IPS-15b (cell line): ENCODE measurements around the gene CFAP100.

Experiments
- H3K27me3 ChIP-seq: one replicate; pipeline ENCODE4 v1.6.1; 2013; ENCODE audit warnings: low read length; ENCODE audit not compliant: control insufficient read depth, insufficient read depth
- H3K36me3 ChIP-seq: one replicate; pipeline ENCODE4 v1.6.1; 2013; ENCODE audit warnings: low read length; ENCODE audit not compliant: control insufficient read depth, insufficient read depth
- H3K4me1 ChIP-seq: one replicate; pipeline ENCODE4 v1.6.1; 2013; ENCODE audit warnings: mild to moderate bottlenecking, low read length; ENCODE audit not compliant: control insufficient read depth, insufficient read depth
- H3K4me3 ChIP-seq: one replicate; pipeline ENCODE4 v1.5.1; 2013; ENCODE audit warnings: low read depth, low read length
- H3K9ac ChIP-seq: one replicate; pipeline ENCODE4 v1.6.1; 2013; ENCODE audit warnings: low read depth, mild to moderate bottlenecking, low read length
- H3K9me3 ChIP-seq: one replicate; pipeline ENCODE4 v1.6.1; 2013; ENCODE audit warnings: mild to moderate bottlenecking, low read length; ENCODE audit not compliant: control insufficient read depth, insufficient read depth

The CFAP100 gene

GRCh38 chr3:126399756-126400155 is 5.0 kb downstream of the CFAP100 start:
- H3K9ac ChIP-seq, result no peak overlapping the region
- no peaks in the 10 kb centered on the region for H3K9me3 ChIP-seq
- H3K36me3 ChIP-seq, result no peaks in the 10 kb centered on the region
- H3K4me3 ChIP-seq, result no peak overlapping the region
- peaks cover 12% of the 10 kb centered on the region for H3K27me3 ChIP-seq
- H3K4me1 ChIP-seq, result no peaks in the 10 kb centered on the region

GRCh38 chr3:126401611-126402160 is 7.0 kb downstream of the CFAP100 start:
- Histone ChIP-seq H3K9ac (no peak overlapping the region), H3K4me1 (no peaks in the 10 kb centered on the region), H3K36me3 (no peaks in the 10 kb centered on the region), H3K27me3 (no peaks in the 10 kb centered on the region), H3K4me3 (no peak overlapping the region), H3K9me3 (no peaks in the 10 kb centered on the region)

DNA sequence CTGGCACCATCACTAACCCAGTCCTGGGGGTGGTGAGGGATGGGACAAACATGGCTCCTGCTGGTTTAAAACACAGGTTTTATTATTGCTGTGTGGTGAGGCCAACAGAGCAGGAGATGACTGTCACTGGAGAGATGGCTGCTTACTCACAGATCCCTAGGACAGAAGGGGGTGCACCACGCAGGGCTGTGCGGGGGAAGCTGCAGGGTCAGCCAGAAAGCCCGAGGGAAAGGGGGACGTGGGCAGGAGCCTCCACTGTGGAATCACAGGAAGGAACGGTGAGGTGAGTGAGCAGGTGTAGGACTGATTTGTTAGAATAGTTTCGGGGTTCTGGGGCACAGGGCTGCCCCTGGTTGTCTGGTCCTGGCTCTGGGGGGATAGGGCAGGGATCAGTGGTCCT is 7.5 kb downstream of the CFAP100 start:
- H3K4me1 ChIP-seq, result no peaks in the 10 kb centered on the region

GRCh38 chr3:126402666-126403302 is 8.1 kb downstream of the CFAP100 start:
- Histone ChIP-seq H3K4me3 (no peak overlapping the region), H3K9ac (no peak overlapping the region)

More for the DNA sequence above, 7.5 kb downstream of the CFAP100 start:
- Histone ChIP-seq H3K4me3 (no peak overlapping the region), H3K9ac (no peak overlapping the region), H3K9me3 (no peaks in the 10 kb centered on the region), H3K36me3 (no peaks in the 10 kb centered on the region), H3K27me3 (no peaks in the 10 kb centered on the region)

GRCh38 chr3:126406389-126407296 is 11.9 kb downstream of the CFAP100 start:
- Histone ChIP-seq H3K9me3 (no peaks in the 10 kb centered on the region), H3K27me3 (no peaks in the 10 kb centered on the region), H3K4me1 (no peaks in the 10 kb centered on the region), H3K9ac (no peak overlapping the region), H3K36me3 (no peaks in the 10 kb centered on the region), H3K4me3 (no peak overlapping the region)

More at GRCh38 chr3:126402666-126403302, 8.1 kb downstream of the CFAP100 start:
- H3K9me3 ChIP-seq, result no peaks in the 10 kb centered on the region
- H3K36me3 ChIP-seq, result no peaks in the 10 kb centered on the region
- H3K4me1 ChIP-seq, result no peaks in the 10 kb centered on the region
- H3K27me3 ChIP-seq, result no peaks in the 10 kb centered on the region

GRCh38 chr3:126407412-126408044 is 12.8 kb downstream of the CFAP100 start:
- no peaks in the 10 kb centered on the region for H3K9me3 ChIP-seq
- no peak overlapping the region for H3K9ac ChIP-seq
- H3K4me1 ChIP-seq, result no peaks in the 10 kb centered on the region
- H3K36me3 ChIP-seq, result no peaks in the 10 kb centered on the region
- no peaks in the 10 kb centered on the region for H3K27me3 ChIP-seq
- no peak overlapping the region for H3K4me3 ChIP-seq

DNA sequence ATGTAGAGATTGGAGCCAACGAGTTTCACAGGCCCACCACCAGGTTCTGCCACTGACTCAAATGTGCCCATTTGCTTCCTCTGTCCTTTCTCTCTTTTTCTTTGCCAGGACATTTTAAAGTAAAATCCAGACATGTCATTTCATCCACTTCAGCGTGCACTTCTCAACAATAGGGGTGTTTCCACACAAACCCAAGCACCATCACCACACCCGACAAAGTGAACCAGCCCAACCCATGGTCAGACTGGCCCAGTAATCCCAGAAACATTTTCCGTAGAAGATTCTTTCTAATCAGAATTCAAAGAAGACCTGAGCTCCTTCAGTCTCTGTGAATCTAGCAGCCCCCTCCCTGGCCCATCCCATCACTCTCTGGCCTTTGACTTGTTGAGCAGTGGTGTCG is 13.4 kb downstream of the CFAP100 start:
- Histone ChIP-seq H3K9ac (no peak overlapping the region), H3K27me3 (no peaks in the 10 kb centered on the region)

GRCh38 chr3:126412841-126413692 is 18.4 kb downstream of the CFAP100 start:
- no peaks in the 10 kb centered on the region for H3K9me3 ChIP-seq
- H3K4me1 ChIP-seq, result no peaks in the 10 kb centered on the region
- H3K27me3 ChIP-seq, result no peaks in the 10 kb centered on the region
- no peak overlapping the region for H3K4me3 ChIP-seq
- no peak overlapping the region for H3K9ac ChIP-seq
- no peaks in the 10 kb centered on the region for H3K36me3 ChIP-seq

More for the DNA sequence above, 13.4 kb downstream of the CFAP100 start:
- H3K36me3 ChIP-seq, result no peaks in the 10 kb centered on the region
- H3K9me3 ChIP-seq, result no peaks in the 10 kb centered on the region
- no peaks in the 10 kb centered on the region for H3K4me1 ChIP-seq
- H3K4me3 ChIP-seq, result no peak overlapping the region

DNA sequence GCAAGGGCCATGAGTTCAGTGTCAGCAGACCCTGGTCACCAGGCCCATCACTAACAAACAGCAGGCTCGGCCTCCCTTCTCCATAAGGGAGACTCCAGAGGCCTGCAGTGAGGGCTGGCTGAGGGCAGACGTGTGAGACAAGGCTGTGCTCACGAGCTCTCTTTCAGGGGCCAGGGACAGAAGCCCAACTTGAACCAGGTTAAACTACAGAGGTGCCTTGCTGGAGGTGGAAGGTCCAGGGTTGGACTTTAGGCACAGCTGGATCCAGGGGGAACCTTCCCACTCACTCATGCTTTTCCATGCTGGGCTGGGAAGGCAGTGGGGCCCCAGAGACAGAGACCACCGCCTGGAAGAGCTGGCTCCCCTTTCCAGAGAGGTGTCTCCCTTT is 19.0 kb downstream of the CFAP100 start:
- H3K4me1 ChIP-seq, result no peaks in the 10 kb centered on the region
- no peaks in the 10 kb centered on the region for H3K9me3 ChIP-seq
- H3K27me3 ChIP-seq, result no peaks in the 10 kb centered on the region
- no peaks in the 10 kb centered on the region for H3K36me3 ChIP-seq
- no peak overlapping the region for H3K9ac ChIP-seq
- H3K4me3 ChIP-seq, result no peak overlapping the region

GRCh38 chr3:126414406-126414805 is 19.7 kb downstream of the CFAP100 start:
- no peaks in the 10 kb centered on the region for H3K27me3 ChIP-seq
- no peaks in the 10 kb centered on the region for H3K9me3 ChIP-seq
- no peaks in the 10 kb centered on the region for H3K4me1 ChIP-seq
- no peak overlapping the region for H3K9ac ChIP-seq
- H3K4me3 ChIP-seq, result no peak overlapping the region
- no peaks in the 10 kb centered on the region for H3K36me3 ChIP-seq
